Adrenal gland (tissue), 5 donors: ENCODE data around the gene FAT1.

Experiments used
- CTCF ChIP-seq, 6 experiments: fragments of 450-650 bp in 4 of 6; fragments of 200-600 bp in 2 of 6; sonication (generic) in 1 of 6; IDR thresholded peaks; 1 replicate in 5 of 6; 2 replicates in 1 of 6; pipeline versions ENCODE4 v1.5.1 to v1.8.0; 2016 to 2021; ENCODE audit warnings: antibody characterized with exemption in 6 of 6, mild to moderate bottlenecking in 2 of 6, moderate library complexity in 1 of 6
- POLR2A ChIP-seq, 2 donors: fragments of 450-650 bp; IDR thresholded peaks; one replicate each; pipeline ENCODE4 v1.6.1; 2017; ENCODE audit warnings: antibody characterized with exemption in 2 of 2, mild to moderate bottlenecking in 2 of 2, moderate library complexity in 1 of 2
- donor health status: DM: no; HTN: no; CAD: no.

- TF ChIP-seq CTCF (IDR thresholded peaks at IDR 0.05): no peak
- no peak for TF ChIP-seq POLR2A (IDR thresholded peaks at IDR 0.05)
Observed at GRCh38 chr4:186693894-186694293, 29.8 kb downstream of the FAT1 start.
